Rectal smooth muscle tissue (tissue), 1 donor: ENCODE measurements around the gene SPRED2.

ENCODE experiments used
- H3K27ac ChIP-seq: one replicate; pipeline ENCODE4 v1.7.0; 2013; ENCODE audit warnings: low read depth, low read length, inconsistent platforms
- H3K27me3 ChIP-seq: one replicate; pipeline ENCODE4 v1.7.0; 2013; ENCODE audit warnings: low read length; ENCODE audit not compliant: control insufficient read depth, insufficient read depth
- H3K36me3 ChIP-seq: one replicate; pipeline ENCODE4 v1.7.0; 2013; ENCODE audit warnings: low read length; ENCODE audit not compliant: control insufficient read depth, insufficient read depth
- H3K4me1 ChIP-seq: one replicate; pipeline ENCODE4 v1.7.0; 2013; ENCODE audit warnings: low read length; ENCODE audit not compliant: control insufficient read depth, insufficient read depth
- H3K4me3 ChIP-seq: one replicate; pipeline ENCODE4 v1.7.0; 2013; ENCODE audit warnings: low read length
- H3K9ac ChIP-seq: one replicate; pipeline ENCODE4 v1.7.0; 2013; ENCODE audit warnings: low read length

SPRED2 gene

GRCh38 chr2:65388051-65388531, 44.3 kb downstream of the SPRED2 start:
- no peaks in the 10 kb centered on the region for H3K27me3 ChIP-seq

GRCh38 chr2:65386989-65387388, 45.4 kb downstream of the SPRED2 start:
- H3K27ac ChIP-seq = no peak overlapping the region
- no peak overlapping the region for H3K4me3 ChIP-seq
- no peaks in the 10 kb centered on the region for H3K27me3 ChIP-seq
- H3K9ac ChIP-seq = no peak overlapping the region
- H3K36me3 ChIP-seq = no peaks in the 10 kb centered on the region
- peaks cover 4% of the 10 kb centered on the region for H3K4me1 ChIP-seq

More at GRCh38 chr2:65388051-65388531, 44.3 kb downstream of the SPRED2 start:
- Histone ChIP-seq H3K36me3 (no peaks in the 10 kb centered on the region), H3K27ac (no peak overlapping the region), H3K9ac (no peak overlapping the region), H3K4me3 (no peak overlapping the region), H3K4me1 (no peaks in the 10 kb centered on the region)

DNA sequence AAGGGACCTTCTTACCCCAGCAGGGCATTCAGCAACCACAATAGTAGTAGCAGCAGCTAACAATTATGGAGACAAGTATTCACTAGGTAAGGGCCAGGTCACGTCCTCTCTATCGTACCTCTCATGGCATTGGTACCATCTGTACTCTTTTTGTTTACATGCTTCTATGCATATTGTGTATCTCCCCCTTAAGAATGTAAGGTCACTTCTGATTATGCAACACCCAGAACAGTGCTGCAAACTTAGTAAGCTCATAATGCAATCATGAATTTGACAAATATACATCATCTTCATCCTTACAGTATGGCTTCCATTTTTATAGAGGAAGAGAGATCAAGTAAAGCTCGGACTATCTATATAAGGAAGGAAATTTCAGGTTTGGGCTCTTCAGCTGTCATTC, 46.1 kb downstream of the SPRED2 start:
- H3K27ac ChIP-seq = no peak overlapping the region
- H3K4me1 ChIP-seq = peaks cover 4% of the 10 kb centered on the region
- H3K27me3 ChIP-seq = no peaks in the 10 kb centered on the region
- H3K36me3 ChIP-seq = no peaks in the 10 kb centered on the region
- H3K9ac ChIP-seq = no peak overlapping the region
- H3K4me3 ChIP-seq = no peak overlapping the region

DNA sequence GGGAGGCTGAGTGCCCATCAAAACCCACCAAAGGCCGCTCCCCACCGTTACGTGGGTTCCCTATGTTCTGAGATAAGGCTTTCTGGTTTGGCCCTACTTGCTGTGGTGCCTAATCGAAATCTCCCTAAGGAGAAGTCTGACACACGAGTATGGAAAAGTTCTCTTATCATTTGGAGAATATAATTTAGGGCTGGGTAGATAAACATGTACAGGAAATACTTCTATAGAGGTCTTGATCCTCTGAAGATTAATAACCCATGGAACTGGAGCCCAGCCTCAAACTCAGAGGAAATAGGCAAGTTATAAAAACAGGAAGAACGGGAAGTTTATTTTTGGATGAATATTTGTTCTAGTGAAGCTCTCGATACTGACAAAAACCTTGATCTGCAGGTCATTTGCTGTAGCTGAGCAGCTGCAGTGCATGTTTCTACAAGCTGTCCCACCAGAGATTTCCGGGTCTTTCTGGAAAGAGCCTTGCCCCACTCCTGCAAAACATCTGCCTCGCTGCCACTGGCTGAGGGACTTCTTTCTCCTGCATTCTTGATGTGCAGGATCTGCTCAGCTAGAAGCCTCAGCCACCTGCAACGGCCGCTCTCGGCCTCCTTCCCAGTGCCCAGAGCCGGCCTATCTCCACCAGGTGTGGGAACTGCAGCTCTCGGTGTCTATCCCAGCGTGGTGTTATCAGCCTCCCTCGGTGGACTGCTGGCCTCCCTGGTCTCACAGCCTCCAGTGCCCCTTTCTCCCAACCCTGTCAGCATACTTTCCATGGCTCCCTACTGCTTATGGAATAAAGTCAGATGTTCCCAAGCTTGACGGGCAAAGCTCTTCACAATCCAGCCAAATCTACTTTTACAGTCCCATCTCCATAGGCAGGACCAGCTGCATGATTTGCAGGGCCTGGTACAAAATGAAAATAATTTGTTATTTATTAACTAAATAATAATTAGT, 48.6 kb downstream of the SPRED2 start:
- no peak overlapping the region for H3K4me3 ChIP-seq
- peaks cover 4% of the 10 kb centered on the region for H3K4me1 ChIP-seq
- no peaks in the 10 kb centered on the region for H3K36me3 ChIP-seq
- H3K9ac ChIP-seq = no peak overlapping the region
- no peaks in the 10 kb centered on the region for H3K27me3 ChIP-seq
- H3K27ac ChIP-seq = peak overlapping the region; percentile 27

DNA sequence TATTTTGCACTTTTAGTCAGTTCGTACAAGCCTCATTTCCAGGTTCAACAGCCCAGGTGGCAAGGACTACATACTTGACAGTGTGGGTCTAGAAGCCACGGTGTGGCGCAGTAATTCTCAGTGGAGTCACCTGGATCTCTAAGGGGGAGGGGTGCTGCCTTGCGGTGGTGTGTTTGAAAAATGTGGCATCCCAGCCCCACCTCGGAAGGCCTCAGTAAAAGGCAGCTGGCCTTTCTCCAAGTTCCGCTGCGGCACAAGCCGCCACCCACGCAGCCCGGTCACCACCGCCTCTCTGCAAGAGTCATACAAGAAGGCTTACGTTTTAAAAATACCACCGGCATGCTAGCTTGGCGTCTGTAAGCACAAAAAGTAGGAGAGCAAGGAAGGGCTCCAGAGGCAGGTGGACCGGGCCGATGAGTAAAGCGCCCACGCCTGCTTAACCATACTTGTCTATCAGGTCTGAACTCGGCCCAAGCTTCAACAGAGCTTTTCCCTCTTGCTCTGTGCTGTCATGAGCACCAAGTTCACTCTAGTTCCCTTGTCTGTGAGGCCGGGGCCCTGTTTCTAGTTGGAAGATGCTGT, 49.5 kb downstream of the SPRED2 start:
- Histone ChIP-seq H3K4me3 (peak overlapping the region; percentile 22), H3K27me3 (no peaks in the 10 kb centered on the region), H3K36me3 (no peaks in the 10 kb centered on the region), H3K4me1 (peaks cover 4% of the 10 kb centered on the region), H3K27ac (peak overlapping the region; percentile 27), H3K9ac (no peak overlapping the region)

DNA sequence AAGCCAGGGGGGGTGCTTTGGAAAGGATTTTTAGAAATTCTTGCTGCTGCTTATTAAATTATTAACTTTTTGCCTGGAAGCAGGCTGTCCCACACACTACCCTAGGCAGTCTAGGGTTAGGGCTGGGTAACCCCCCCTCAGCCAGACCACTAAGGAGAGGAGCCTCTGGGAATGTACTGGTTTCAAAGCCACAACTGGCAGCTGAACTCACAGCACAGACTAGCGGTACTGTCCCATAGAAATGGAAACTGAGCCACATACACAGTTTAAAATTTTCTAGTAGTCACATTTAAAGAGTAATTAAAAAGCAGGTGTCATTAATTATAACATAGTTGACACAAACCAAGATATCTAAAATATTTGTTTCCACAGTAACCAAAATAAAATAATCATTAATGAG, 50.1 kb downstream of the SPRED2 start:
- Histone ChIP-seq H3K36me3 (no peaks in the 10 kb centered on the region), H3K9ac (no peak overlapping the region), H3K27me3 (no peaks in the 10 kb centered on the region), H3K27ac (no peak overlapping the region), H3K4me1 (peaks cover 4% of the 10 kb centered on the region), H3K4me3 (no peak overlapping the region)

- Histone ChIP-seq H3K4me1 (peaks cover 4% of the 10 kb centered on the region), H3K36me3 (no peaks in the 10 kb centered on the region), H3K4me3 (no peak overlapping the region), H3K27me3 (no peaks in the 10 kb centered on the region), H3K9ac (no peak overlapping the region), H3K27ac (no peak overlapping the region)
Observed at GRCh38 chr2:65381607-65382051, 50.8 kb downstream of the SPRED2 start.

DNA sequence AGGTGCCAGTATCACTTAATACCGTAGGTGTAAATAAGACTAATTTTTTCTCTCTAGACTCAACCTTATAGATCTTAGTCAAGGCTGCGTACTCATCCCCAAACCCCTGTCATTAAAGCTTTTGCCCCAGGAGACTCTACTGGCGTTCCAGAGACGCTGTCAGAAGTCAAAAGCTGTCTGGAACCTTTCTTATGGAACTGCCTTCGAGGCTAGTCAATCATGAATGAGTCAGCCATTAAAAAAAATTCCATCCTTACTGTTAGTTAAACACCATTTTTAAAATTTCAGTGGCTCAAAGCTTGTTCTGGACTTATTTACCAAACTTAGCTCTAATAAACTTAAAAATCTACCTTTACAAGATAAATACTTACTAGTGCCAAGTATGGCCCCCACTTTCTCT, 52.1 kb downstream of the SPRED2 start:
- Histone ChIP-seq H3K27me3 (no peaks in the 10 kb centered on the region), H3K27ac (no peak overlapping the region), H3K36me3 (no peaks in the 10 kb centered on the region), H3K9ac (no peak overlapping the region), H3K4me1 (peaks cover 4% of the 10 kb centered on the region), H3K4me3 (no peak overlapping the region)

GRCh38 chr2:65379721-65380171, 52.7 kb downstream of the SPRED2 start:
- H3K27ac ChIP-seq = no peak overlapping the region
- H3K4me3 ChIP-seq = no peak overlapping the region
- peaks cover 4% of the 10 kb centered on the region for H3K4me1 ChIP-seq
- H3K9ac ChIP-seq = no peak overlapping the region
- H3K36me3 ChIP-seq = no peaks in the 10 kb centered on the region
- no peaks in the 10 kb centered on the region for H3K27me3 ChIP-seq

GRCh38 chr2:65379223-65379622, 53.2 kb downstream of the SPRED2 start:
- Histone ChIP-seq H3K4me3 (no peak overlapping the region), H3K9ac (no peak overlapping the region), H3K36me3 (no peaks in the 10 kb centered on the region), H3K27me3 (no peaks in the 10 kb centered on the region), H3K27ac (no peak overlapping the region), H3K4me1 (peaks cover 4% of the 10 kb centered on the region)

- Histone ChIP-seq H3K36me3 (no peaks in the 10 kb centered on the region), H3K4me1 (peaks cover 4% of the 10 kb centered on the region), H3K27ac (no peak overlapping the region), H3K4me3 (no peak overlapping the region), H3K9ac (no peak overlapping the region), H3K27me3 (no peaks in the 10 kb centered on the region)
Observed at GRCh38 chr2:65378290-65378689, 54.1 kb downstream of the SPRED2 start.

GRCh38 chr2:65377556-65378192, 54.7 kb downstream of the SPRED2 start:
- no peaks in the 10 kb centered on the region for H3K36me3 ChIP-seq
- no peaks in the 10 kb centered on the region for H3K27me3 ChIP-seq
- H3K9ac ChIP-seq = no peak overlapping the region
- H3K4me1 ChIP-seq = peaks cover under 1% of the 10 kb centered on the region
- no peak overlapping the region for H3K27ac ChIP-seq
- H3K4me3 ChIP-seq = no peak overlapping the region
